Fibroblast of peridontal ligament (primary cell): ENCODE results near the gene RNF152.

Source experiments
- DNase-seq: peaks from one replicate; pipeline ENCODE4 v3.0.0-alpha.2; 2010; ENCODE audit errors: extremely low read depth

Gene RNF152, protein sequence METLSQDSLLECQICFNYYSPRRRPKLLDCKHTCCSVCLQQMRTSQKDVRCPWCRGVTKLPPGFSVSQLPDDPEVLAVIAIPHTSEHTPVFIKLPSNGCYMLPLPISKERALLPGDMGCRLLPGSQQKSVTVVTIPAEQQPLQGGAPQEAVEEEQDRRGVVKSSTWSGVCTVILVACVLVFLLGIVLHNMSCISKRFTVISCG

DNA sequence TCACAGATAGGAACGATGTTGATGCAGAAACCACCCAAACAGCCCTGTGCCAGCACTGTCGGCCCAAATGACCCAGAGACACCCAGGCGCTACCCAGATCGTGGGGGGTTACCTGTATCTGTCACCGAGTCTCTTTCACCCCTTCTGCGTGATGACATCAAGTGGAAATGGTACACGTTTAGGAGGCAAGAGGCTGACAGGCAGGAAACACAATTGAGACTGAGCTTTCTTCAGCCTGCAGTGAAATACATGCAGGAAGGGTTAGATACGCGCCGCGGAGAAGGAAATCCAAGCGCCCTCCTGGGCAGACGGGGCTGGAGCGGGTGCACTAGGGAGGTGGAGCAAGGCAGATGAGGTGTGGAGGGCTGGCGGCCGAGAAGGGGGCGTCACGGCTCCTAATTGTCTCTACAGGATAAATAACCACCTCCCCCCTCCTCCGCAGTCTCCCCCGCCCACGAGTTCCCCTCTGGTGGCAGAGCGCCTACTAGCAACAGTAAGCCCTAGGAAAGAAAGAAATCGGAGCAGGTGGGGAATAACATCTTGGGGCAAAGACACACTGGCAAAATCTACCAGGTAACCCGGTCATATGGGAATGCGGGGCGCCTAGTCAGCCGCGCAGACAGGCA is at the start of gene RNF152:
Gene RNF152 (minus strand): TSS at position 325 of the 626 bp plus-strand sequence. CDS start 76,544 bp downstream, outside the sequence.
- DNase-seq = no peak

DNA sequence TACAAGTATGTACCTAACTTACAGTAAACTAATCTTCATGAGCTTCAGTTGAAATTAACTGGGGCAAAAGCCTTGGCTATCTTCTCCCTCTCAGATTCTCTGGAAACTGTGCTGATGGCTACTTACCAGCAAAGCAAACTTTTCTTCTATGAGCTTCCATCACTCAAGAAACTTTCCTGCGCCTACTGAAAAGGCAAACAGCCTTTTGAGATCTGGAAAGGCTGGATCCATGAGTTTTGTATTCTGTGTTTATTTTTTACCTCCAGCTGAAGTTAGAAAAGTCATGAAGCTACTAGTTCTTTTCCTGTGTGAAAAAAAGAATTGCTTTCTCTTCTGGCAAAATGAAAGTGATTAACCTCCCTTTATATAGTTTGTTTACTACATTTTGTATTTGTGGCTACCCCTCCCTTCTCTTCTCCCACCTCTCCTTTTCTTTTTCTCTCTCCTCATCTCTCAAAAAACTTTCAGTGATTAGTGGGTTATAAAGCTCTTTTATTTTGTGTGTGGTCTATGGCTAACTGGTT is 49.2 kb upstream of the RNF152 start:
- DNase-seq = no peak

DNA sequence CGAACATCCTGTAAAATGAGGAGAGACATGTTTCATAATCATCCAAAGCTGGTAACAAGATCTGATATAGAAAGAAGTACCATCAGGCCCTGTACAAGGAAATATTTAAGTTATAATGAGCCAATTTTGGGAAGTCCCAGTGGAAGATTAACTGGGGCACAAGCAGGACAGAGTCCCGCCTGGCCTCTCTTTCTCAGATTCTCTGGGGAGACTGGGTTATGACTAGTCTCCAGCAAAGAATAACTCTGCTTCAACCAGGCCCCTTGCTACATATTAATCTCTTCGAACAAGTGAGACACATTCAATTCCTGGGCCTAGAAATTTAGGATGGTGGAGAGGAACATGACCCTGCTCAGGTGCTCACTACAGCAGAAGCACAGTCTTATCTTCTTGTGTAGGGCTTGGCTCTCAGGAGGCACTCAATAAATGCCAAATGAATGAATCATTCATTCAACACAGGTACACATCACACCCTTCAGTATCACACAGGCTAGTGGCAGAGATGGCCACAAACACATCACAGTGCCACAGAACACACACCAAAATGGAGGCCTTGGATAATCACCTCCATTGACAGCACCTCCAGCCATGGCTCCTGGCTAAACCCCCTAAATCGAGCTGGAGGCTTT is 46.4 kb upstream of the RNF152 start:
- no peak for DNase-seq

DNA sequence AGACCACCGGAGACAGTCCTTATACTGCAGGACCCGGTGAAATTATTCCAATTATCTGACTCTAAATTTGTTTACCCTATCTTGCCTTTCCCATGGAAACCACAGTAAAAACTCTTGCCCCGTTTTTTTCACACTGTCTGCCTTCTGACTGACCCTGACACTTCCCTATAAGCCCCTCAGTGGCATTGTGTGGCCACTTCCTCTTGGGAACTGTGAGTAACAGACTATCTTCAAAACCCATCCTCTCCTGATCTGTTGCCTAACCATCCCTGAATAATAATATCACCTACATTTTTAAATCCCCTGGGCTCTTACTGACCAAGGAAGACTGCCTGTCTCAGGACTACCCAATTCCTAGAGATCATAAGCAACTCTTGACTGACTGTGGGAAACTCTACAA is 42.6 kb upstream of the RNF152 start:
- DNase-seq = no peak

DNA sequence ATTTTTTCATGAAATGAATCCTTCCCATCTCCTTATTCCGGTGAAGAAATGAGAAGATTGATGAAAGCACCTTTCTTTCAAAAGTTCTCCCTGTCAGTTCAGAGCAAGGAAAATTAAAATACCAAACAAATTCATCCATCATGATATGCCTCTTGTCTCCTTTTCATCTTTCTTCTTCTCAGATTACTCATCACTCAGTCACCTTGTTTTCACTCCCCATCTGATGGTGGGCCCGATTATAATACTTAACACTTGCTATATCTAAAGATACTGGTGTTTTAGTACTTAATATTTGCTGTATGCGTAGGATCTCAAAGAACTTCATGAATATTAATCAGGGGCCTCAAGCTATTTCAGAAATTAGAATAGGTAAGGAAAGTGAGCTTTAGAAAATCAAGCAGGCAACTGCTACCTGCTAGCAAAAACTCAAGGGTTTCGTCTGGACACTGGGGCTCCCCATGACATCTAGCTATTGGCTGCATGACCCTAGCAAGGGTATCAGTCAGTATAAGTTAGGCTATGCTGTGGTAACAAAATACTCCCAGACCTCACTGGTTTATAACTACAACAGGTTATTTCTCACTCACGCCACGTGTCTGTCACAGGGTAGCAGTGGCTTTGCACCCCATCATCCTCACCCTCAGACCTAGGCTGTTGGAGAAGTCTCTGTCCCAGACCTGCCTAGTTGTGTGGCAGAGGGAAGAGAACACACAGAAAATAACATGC is 39.0 kb upstream of the RNF152 start:
- no peak for DNase-seq

DNA sequence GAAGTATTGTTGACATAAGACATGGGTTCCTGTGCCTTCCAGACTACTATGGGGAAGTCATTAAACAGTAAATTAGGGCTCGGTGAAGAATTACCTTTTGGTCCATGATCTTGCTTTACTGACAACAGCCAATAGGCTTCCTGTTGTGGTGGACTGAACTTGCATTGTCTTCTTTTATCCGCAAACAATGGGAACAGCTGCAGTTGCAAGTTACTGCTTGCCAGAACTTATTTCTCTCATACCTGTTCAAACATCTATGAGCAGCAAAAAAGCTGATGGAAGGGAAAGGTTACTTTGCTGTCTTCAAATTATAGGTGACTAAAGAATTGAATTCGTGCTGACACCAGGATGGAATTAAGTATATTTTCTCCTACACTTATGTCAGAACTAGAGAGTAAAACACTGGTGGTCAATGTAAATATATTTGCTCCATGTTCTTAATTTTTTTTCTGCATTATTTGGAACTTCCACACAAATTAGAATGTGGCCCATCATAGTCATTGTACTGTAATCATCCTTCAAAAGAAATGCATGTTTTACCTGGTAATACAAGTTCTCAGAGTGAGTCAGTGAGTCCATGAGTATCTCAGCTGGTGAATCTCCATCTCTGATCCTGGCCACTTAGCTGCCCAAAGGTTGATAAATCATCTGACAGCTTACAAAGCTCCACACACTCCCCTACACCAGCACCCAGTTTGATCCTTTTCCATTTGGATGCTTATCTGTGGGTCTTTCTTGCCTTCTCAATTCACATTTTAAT is 37.3 kb upstream of the RNF152 start:
- no peak for DNase-seq

DNA sequence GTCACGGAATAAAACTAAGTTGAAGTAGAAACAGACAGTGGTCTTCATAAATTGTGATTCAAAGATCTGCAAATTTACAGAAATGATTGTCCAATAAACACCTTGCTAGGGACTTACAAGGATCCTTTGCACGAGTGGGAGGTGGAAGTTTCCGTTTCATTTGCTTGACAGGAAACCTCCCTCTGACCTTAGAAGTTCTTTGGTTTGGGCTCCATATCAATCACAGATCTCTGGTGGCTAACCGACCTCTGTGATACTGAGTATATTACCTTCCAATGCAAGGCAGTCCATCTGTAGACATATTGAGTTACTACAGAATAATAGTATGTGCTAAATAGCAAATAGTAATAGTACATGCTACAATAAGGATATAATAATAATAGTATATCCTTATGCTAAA is 33.7 kb upstream of the RNF152 start:
- DNase-seq = no peak

DNA sequence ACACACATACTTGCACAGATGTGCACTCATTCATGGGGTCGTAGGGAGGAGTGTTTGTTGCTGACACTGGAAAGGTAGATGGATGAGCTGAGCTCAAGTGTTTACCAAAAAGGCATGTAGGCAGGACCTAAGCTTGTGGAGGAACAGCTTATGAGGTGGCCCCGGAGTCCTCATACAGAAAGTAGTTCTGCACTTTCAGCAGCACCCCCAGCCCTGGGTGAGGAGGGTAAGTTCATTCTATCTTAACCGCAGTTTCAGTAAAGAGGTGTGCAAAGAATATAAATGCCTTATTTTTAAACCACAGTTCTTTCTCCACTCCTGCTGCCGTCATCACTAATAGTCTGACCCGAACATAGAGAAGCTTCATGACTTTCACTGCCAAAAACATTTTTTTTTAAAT is 31.7 kb upstream of the RNF152 start:
- no peak for DNase-seq

DNA sequence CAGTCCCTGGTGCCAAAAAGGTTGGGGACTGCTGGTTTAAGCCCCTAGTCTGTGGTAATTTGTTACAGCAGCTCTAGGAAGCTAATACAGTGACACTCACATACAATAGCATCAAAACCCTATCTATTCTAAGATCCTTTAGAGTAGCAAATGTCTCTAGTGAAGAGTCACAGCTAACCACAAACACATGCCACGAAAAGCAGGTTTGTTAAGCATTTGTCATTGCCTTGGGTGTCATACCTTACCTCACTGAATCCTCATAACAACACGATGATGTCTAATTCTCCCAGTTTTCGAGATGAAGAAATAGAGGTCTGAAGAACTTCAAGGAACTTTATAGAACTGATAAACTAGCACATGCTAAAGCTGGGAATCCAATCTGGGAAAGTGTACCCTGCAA is 29.6 kb upstream of the RNF152 start:
- DNase-seq = no peak

DNA sequence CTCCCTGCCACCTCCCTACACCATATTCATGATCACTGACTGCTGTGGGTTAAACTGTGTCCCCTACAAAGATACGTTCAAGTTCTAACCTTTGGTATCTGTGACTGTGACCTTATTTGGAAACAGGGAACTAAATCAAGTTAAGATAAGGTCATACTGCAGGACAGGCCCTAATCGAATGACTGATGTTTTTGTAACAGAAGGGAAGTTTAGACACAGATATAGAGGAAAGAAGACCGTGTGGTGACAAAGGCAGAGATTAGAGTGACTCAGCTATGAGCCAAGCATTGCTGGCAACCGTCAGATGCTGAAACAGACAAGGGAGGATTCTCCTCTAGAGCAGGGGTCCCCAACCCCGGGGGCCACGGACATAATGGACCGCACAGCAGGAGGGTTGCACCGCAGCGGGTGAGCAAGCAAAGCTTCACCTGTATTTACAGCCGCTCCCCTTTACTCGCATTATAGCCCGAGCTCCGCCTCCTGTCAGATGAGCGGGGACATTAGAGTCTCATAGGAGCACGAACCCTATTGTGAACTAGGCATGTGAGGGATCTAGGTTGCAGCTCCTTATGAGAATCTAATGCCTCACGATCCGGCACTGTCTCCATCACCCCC is 28.9 kb upstream of the RNF152 start:
- no peak for DNase-seq

DNA sequence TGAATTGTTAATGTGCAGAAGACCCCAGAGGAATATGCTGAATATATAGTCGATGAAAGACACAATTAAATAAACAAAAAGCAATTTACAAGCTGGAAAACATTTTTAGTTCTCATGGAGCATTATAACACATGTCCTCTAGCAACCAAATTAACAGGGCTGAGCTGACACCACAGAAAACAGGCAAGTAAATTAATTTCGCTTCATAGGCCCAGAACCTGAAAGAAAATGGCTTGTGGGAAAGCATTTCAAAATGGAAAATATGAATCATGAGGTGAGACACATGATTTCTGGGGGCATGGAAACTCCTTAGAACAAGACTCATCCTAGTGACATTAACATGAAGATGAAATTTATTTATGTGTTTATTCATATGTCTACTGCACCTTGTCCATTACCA is 25.0 kb upstream of the RNF152 start:
- no peak for DNase-seq

DNA sequence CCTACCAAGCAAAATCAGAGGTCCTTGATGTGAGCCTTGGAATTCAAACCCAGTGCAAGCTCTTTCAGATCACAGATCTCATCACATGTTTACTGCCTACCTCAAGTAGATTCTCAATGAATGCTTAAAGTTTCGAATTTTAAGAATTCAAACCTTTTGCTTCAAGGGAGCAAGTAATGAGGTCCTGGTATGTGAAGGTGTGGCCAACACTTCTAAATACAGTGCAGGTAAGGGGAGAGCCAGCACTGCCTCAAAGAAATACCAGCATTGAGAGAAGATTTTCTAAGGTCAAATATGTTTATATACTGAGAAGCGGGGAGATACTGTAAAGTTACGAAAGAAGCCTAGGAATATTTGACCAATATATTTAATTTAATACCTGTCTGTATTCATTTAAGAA is 19.7 kb upstream of the RNF152 start:
- DNase-seq = no peak

DNA sequence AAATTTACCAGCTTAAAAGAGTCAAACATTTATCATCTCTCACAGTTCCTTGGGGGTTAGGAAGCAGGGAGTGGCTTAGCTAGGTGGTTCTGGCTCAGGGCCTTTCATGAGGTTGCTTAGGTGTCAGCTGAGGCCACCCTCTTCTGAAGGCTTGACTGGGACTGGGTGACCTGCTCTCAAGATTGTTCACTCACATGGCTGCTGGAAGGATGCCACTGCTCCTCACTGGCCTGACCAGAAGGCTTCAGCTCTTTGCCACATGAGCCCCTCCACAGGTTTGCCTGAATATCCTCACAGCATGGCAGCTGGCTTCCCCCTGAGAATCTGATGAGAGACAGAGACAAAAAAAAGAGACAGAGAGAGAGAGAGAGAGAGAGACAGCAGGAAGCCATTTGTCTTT is 17.3 kb upstream of the RNF152 start:
- no peak for DNase-seq

DNA sequence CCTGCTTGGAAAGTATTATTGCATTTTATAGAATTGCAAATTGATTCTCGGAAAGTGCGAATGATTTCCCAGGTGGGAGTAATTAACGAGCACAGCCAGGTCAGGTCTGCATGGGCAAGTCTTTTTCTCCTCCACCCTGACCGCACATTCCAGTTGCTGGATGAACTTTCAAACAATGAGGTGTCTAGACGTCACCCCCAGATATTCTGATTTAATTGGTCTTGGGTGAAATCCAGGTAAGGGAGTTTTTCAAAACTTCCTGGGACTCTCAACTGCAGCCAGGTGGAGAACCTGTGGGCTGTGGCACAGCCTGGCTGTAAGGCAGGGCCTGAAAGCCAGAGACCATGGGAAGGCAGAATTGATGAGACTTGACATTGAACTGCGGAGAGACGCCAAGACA is 15.9 kb upstream of the RNF152 start:
- no peak for DNase-seq

DNA sequence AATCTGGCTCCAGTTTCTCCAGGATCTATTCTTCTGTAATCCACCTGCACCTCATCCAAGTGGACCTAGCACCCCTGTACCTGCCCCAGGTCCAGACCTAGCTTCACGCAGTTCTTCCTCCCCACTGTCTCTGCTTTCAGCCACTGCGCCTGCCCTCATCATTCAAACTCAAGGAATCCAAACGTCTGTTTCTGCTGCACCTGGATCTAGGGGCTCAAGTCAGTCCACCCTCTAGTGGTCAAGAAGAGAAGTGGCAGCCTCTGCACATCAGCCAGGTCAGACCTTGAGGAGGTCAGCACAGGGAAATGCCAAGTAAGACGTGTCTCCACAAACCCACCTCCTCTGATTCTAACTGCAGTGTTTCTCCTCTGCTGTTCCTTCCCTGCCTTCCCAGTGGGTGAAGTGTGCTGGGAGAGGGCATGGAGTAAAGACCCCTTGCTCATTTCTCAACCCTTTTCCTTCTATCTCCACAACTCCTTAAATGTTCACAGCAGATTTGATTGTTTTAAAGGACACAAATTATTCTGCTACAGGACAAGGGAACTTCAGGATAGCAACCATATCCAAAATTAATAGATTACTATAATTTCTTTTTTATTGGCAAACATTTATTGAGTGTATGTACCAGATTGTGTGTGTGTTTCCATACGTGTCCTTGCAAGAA is 8.6 kb upstream of the RNF152 start:
- peak; percentile 57 for DNase-seq

DNA sequence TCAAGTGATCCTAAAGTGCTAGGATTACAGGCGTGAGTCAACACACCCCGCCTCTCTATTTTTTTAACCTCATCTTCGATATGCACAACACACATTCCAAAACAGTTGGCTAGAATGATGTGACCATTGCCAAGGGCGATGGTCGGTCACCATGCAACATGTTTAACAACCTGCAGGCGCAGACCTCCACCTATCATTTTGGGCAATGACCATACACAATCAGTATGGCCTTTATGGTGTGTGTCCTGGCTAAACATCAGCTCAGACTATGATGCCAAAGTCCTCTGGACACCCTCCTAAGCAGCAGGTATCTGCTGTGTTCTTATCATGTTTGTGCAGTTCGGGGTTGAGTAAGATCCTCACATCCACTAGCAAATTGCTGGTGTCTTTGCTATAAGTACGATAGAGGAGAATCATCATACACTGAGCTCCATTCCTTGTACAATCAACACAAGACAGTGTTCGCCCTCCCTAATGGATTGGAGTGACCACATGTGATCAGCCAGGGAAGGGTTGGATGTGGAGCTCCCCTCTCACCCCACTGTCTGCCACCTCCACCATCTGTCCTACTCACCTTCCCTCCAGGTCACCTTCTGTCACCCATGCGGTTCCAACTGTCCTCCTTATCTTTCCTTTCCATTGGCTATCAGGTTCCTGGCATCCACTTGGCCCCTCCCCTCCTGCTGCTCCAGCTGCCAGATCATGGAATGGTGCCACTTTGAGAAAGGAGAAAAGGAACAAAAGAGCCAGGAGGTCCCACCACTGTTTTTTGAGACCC is 7.9 kb upstream of the RNF152 start:
- DNase-seq = no peak

DNA sequence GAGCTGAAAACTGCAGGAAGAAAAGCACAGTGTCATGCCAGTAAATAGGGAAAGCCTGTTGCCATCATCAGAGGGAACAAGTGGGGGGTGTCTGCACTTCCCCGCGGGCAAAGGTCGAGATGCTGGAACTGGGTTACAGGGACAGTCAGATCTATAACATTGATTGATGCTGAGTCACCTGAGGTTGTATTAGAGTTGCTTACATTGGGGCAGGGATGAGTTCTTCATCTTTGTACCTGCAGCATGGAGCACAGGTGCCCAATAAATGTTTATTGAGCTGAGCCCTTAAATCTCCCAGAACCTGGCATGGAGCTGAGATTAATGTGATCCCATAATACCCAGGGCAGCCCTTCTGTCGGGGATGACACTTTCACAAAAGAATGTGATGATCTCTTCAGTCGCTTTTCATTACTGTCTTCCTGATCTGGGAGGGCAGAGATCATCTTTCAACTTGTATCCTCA is 5.9 kb upstream of the RNF152 start:
- no peak for DNase-seq

DNA sequence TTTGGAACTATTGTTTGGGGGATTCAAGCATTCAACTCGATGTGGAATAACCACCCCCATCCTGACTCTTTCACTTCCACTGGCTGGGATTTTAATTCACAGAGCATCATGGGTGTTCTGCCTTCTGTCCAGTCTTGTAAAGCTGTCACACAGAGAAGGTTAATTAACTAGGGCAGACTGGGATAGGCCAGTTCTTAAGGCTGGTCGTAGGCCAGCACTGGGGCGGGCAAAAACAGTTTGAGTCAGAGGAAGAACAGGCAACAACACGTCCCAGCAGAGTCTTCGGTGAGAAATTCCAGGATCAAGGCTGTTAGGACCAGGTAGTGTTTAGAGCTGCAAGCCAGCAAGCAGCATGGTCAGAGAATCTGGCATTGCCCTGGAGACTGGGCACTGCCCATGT is 4.0 kb upstream of the RNF152 start:
- DNase-seq = no peak

DNA sequence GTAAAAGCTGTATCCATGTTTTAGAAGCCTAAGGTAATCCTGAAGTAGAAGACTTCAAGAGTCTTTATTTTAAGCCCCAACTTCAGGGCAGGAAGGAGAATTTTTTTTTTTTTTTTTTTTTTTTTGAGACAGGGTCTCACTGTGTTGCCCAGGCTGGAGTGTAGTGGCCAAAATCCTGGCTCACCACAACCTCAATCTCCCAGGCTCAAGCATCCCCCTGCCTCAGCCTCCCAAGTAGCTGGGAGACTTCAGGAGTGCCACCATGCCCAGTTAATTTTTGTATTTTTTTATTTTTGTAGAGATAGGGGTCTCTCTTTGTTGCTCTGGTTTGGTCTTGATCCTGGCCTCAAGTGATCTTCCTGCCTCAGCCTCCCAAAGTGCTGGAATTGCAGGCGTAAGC is 3.3 kb upstream of the RNF152 start:
- no peak for DNase-seq
